ENCODE data around the gene NXN. TPM values are rescaled to one million over a fixed set of nuclear protein-coding genes. Genes with fewer than 3 reads are reported as not detected.

The NXN gene
- total RNA-seq, 5 donors from 2014 or later (not counting 1 experiment from before 2014, with no cell fraction given), result 0.56 to 1.3 (median 0.96) TPM

DNA sequence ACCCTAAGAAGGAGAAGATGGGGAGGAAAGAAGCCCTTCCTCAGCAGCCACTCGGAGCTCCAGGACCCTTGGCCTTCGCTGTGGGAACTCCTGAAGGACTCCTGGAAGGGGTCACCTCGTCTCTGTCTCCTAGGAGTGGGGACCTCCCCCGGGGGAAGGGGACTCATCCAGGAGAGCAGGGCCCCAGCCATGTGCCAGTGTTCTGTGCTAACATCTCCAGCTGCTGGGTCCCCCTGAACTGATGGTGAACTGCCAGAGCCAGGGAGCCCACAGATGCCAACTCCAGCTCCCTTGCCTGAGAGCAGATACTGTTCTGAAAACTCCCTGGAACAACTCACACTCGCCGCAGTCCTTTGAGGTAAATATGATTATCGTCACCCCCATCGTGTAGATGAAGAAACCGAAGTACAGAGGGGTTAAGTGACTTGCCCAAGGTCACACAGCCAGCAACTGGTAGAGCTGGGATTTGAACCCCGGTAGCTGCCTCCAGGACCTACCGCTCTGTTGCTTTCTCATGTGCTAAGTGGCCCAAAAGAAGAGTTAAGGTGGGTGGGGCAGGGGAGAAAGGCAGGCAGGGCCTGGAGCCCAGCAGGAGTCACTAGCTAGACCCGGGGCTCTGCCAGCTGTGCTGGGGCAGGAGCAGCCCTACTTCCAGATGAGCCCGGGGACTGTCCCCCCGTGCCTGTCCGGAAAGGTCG, 27.9 kb upstream of the NXN start:
- ATAC-seq (replicated peaks in 1 of 4) (no peak), DNase-seq (no peak)
- H3K36me3 Mint-ChIP-seq, result peaks cover 11% of the 10 kb centered on the region
- Histone ChIP-seq H3K27ac (ENCODE audit: low read length) (no peak overlapping the region), H3K4me3 (ENCODE audit: control insufficient read depth in 1 of 2, extremely low read depth in 1 of 2, low read length in 1 of 2) (no peak overlapping the region), H3K36me3 (ENCODE audit: control insufficient read depth in 2 of 2, extremely low read depth in 1 of 2, insufficient read depth in 1 of 2, low read length in 1 of 2) (peaks cover 24 to 86% of the 10 kb centered on the region in 2 donors), H3K27me3 (replicated peaks in 1 of 2; ENCODE audit: control insufficient read depth in 2 of 2, extremely low read depth in 1 of 2, insufficient read depth in 2 of 2, low read length in 1 of 2) (no peaks in the 10 kb centered on the region), H3K9me3 (no peaks in the 10 kb centered on the region), H3K4me1 (ENCODE audit: control insufficient read depth in 1 of 2, extremely low read depth in 1 of 2, insufficient read depth in 2 of 2, low read length in 2 of 2) (peaks cover 0 to 7% of the 10 kb centered on the region in 2 experiments)
- ChIA-PET POLR2A (no interaction called here), CTCF (no interaction called here)
- H3K4me1 Mint-ChIP-seq, result peaks cover 7 to 10% (median 10%) of the 10 kb centered on the region in 3 donors
- H3K4me3 Mint-ChIP-seq, result no peak overlapping the region
- no peaks in the 10 kb centered on the region for H3K9me3 Mint-ChIP-seq
- 94% methylated on average over 14 of the region's 16 CpGs for WGBS (ENCODE audit: insufficient coverage)
- H3K27ac Mint-ChIP-seq, result no peak overlapping the region
- H3K27me3 Mint-ChIP-seq, result no peaks in the 10 kb centered on the region

DNA sequence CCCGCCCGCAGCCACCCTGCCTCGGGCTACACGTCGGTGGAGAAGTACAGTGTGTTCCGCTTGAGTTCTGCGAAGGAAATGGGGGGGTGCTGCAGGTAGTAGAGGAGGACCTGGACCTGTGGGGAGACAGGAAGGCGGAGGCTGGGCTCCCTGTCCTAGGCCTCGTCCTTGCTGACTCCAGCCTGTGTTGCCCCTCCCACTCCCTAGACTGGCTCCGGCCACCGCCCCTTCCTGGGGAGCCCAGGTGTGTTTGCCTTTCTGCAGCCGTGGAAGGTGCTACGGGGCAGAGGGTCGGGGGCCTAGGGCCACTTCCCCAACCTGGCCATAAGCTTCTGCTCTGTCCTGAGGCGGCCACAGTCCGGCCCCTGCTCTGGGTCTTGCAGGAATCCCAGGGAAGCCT, 26.5 kb upstream of the NXN start:
- no peak overlapping the region for H3K4me3 ChIP-seq (ENCODE audit: control insufficient read depth in 1 of 2, extremely low read depth in 1 of 2, low read length in 1 of 2)
- WGBS (ENCODE audit: insufficient coverage), result 81% methylated on average over 9 of the region's 16 CpGs
- no peaks in the 10 kb centered on the region for H3K9me3 ChIP-seq
- Mint-ChIP-seq H3K9me3 (no peaks in the 10 kb centered on the region), H3K36me3 (peaks cover 22% of the 10 kb centered on the region), H3K4me3 (no peak overlapping the region), H3K27me3 (no peaks in the 10 kb centered on the region), H3K4me1 (peaks cover 10% of the 10 kb centered on the region in 3 donors), H3K27ac (peak overlapping the region in 1 of 2 donors; percentile 71)
- peaks cover 22 to 88% of the 10 kb centered on the region in 2 donors for H3K36me3 ChIP-seq (ENCODE audit: control insufficient read depth in 2 of 2, extremely low read depth in 1 of 2, insufficient read depth in 1 of 2, low read length in 1 of 2)
- ATAC-seq (replicated peaks in 1 of 4), result peak in 3 of 4 experiments; percentile 31 to 37 (median 35)
- H3K27me3 ChIP-seq (replicated peaks in 1 of 2; ENCODE audit: control insufficient read depth in 2 of 2, extremely low read depth in 1 of 2, insufficient read depth in 2 of 2, low read length in 1 of 2), result no peaks in the 10 kb centered on the region
- ChIA-PET CTCF (no interaction called here), POLR2A (no interaction called here)
- no peak overlapping the region for H3K27ac ChIP-seq (ENCODE audit: low read length)
- H3K4me1 ChIP-seq (ENCODE audit: control insufficient read depth in 1 of 2, extremely low read depth in 1 of 2, insufficient read depth in 2 of 2, low read length in 2 of 2), result peaks cover 0 to 7% of the 10 kb centered on the region in 2 experiments
- DNase-seq, result no peak

GRCh38 chr17:1005361-1005946, 25.9 kb upstream of the NXN start:
- H3K4me3 ChIP-seq (ENCODE audit: control insufficient read depth in 1 of 2, extremely low read depth in 1 of 2, low read length in 1 of 2), result no peak overlapping the region
- Mint-ChIP-seq H3K36me3 (peaks cover 27% of the 10 kb centered on the region), H3K27me3 (no peaks in the 10 kb centered on the region), H3K4me1 (peaks cover 10 to 11% (median 10%) of the 10 kb centered on the region in 3 donors), H3K27ac (peak overlapping the region; percentile 66 to 71), H3K9me3 (no peaks in the 10 kb centered on the region), H3K4me3 (peak overlapping the region in 2 of 3 donors; percentile 31 to 66)
- no peaks in the 10 kb centered on the region for H3K9me3 ChIP-seq
- POLR2A ChIA-PET, result no interaction called here
- peaks cover 24 to 89% of the 10 kb centered on the region in 2 donors for H3K36me3 ChIP-seq (ENCODE audit: control insufficient read depth in 2 of 2, extremely low read depth in 1 of 2, insufficient read depth in 1 of 2, low read length in 1 of 2)
- H3K27ac ChIP-seq (ENCODE audit: low read length), result no peak overlapping the region
- CTCF ChIA-PET, result no interaction called here
- ATAC-seq (replicated peaks in 1 of 4), result peak in 2 of 4 experiments; percentile 14 to 51
- DNase-seq, result no peak
- WGBS (ENCODE audit: insufficient coverage), result 68% methylated on average over 23 of the region's 23 CpGs
- H3K27me3 ChIP-seq (replicated peaks in 1 of 2; ENCODE audit: control insufficient read depth in 2 of 2, extremely low read depth in 1 of 2, insufficient read depth in 2 of 2, low read length in 1 of 2), result no peaks in the 10 kb centered on the region
- H3K4me1 ChIP-seq (ENCODE audit: control insufficient read depth in 1 of 2, extremely low read depth in 1 of 2, insufficient read depth in 2 of 2, low read length in 2 of 2), result peaks cover 0 to 7% of the 10 kb centered on the region in 2 experiments

DNA sequence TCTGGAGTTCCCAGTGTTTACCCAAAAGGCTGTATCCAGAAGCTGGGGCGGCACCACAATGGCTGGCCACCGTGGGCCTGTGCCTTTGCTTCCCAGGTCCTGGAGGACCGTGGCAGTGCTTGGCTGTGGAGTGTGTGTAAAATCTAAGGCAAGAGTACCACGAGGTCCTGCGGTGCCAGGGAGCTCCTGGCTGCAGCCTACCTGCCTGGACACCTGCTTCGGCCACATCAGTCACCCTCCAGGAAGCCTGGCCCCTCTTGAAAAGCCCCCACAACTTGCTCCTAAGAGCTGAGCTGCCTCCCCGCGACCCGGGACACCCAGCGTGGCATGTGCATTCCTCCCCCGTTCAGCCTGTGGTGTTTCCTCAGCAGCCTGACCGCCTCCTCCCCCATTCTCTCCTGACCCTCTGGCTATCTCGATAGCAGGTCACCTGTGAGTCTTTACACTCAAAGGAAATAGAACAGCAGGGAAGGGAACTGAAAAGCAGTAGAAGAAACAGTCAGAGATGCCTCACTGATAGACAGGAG, 25.3 kb upstream of the NXN start:
- Mint-ChIP-seq H3K27ac (peak overlapping the region; percentile 66 to 71), H3K4me1 (peaks cover 10 to 11% (median 10%) of the 10 kb centered on the region in 3 donors), H3K4me3 (peak overlapping the region in 1 of 3 donors; percentile 66), H3K27me3 (no peaks in the 10 kb centered on the region), H3K9me3 (no peaks in the 10 kb centered on the region), H3K36me3 (peaks cover 30% of the 10 kb centered on the region)
- Histone ChIP-seq H3K9me3 (no peaks in the 10 kb centered on the region), H3K4me3 (ENCODE audit: control insufficient read depth in 1 of 2, extremely low read depth in 1 of 2, low read length in 1 of 2) (no peak overlapping the region), H3K27me3 (replicated peaks in 1 of 2; ENCODE audit: control insufficient read depth in 2 of 2, extremely low read depth in 1 of 2, insufficient read depth in 2 of 2, low read length in 1 of 2) (no peaks in the 10 kb centered on the region), H3K27ac (ENCODE audit: low read length) (no peak overlapping the region), H3K36me3 (ENCODE audit: control insufficient read depth in 2 of 2, extremely low read depth in 1 of 2, insufficient read depth in 1 of 2, low read length in 1 of 2) (peaks cover 24 to 86% of the 10 kb centered on the region in 2 donors), H3K4me1 (ENCODE audit: control insufficient read depth in 1 of 2, extremely low read depth in 1 of 2, insufficient read depth in 2 of 2, low read length in 2 of 2) (peaks cover 0 to 7% of the 10 kb centered on the region in 2 experiments)
- DNase-seq, result no peak
- POLR2A ChIA-PET, result no interaction called here
- WGBS (ENCODE audit: insufficient coverage), result 70% methylated on average over 4 of the region's 13 CpGs
- ATAC-seq (replicated peaks in 1 of 4), result no peak
- CTCF ChIA-PET, result no interaction called here

GRCh38 chr17:1003972-1004768, 24.6 kb upstream of the NXN start:
- ChIA-PET POLR2A (no interaction called here), CTCF (no interaction called here)
- H3K9me3 Mint-ChIP-seq, result no peaks in the 10 kb centered on the region
- peaks cover 22 to 85% of the 10 kb centered on the region in 2 donors for H3K36me3 ChIP-seq (ENCODE audit: control insufficient read depth in 2 of 2, extremely low read depth in 1 of 2, insufficient read depth in 1 of 2, low read length in 1 of 2)
- peaks cover 0 to 7% of the 10 kb centered on the region in 2 experiments for H3K4me1 ChIP-seq (ENCODE audit: control insufficient read depth in 1 of 2, extremely low read depth in 1 of 2, insufficient read depth in 2 of 2, low read length in 2 of 2)
- DNase-seq, result no peak
- H3K4me3 Mint-ChIP-seq, result no peak overlapping the region
- no peaks in the 10 kb centered on the region for H3K9me3 ChIP-seq
- H3K4me1 Mint-ChIP-seq, result peaks cover 12 to 13% (median 13%) of the 10 kb centered on the region in 3 donors
- no peak overlapping the region for H3K4me3 ChIP-seq (ENCODE audit: control insufficient read depth in 1 of 2, extremely low read depth in 1 of 2, low read length in 1 of 2)
- 89% methylated on average over 28 of the region's 30 CpGs for WGBS (ENCODE audit: insufficient coverage)
- peaks cover 35% of the 10 kb centered on the region for H3K36me3 Mint-ChIP-seq
- H3K27me3 Mint-ChIP-seq, result no peaks in the 10 kb centered on the region
- H3K27me3 ChIP-seq (replicated peaks in 1 of 2; ENCODE audit: control insufficient read depth in 2 of 2, extremely low read depth in 1 of 2, insufficient read depth in 2 of 2, low read length in 1 of 2), result no peaks in the 10 kb centered on the region
- no peak for ATAC-seq (replicated peaks in 1 of 4)
- no peak overlapping the region for H3K27ac ChIP-seq (ENCODE audit: low read length)
- no peak overlapping the region for H3K27ac Mint-ChIP-seq

DNA sequence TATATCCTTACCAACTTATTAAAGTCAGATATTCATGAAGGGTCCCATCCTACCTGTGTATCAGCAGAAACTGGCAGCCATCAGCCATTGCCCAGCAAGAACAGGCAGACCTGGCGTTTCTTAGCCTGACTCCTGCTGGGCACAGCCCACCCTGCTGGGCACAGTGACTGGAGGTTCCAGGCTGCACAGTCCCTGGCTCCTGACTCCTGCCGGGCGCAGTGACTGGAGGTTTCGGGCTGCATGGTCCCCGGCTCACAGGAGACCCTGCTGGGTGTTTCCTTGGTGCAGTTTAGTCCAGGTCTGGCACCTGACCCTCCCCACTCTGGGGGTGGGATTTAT, 24.0 kb upstream of the NXN start:
- Histone ChIP-seq H3K27me3 (replicated peaks in 1 of 2; ENCODE audit: control insufficient read depth in 2 of 2, extremely low read depth in 1 of 2, insufficient read depth in 2 of 2, low read length in 1 of 2) (no peaks in the 10 kb centered on the region), H3K4me1 (ENCODE audit: control insufficient read depth in 1 of 2, extremely low read depth in 1 of 2, insufficient read depth in 2 of 2, low read length in 2 of 2) (peaks cover 1 to 9% of the 10 kb centered on the region in 2 experiments), H3K4me3 (ENCODE audit: control insufficient read depth in 1 of 2, extremely low read depth in 1 of 2, low read length in 1 of 2) (no peak overlapping the region), H3K9me3 (no peaks in the 10 kb centered on the region), H3K27ac (ENCODE audit: low read length) (no peak overlapping the region), H3K36me3 (ENCODE audit: control insufficient read depth in 2 of 2, extremely low read depth in 1 of 2, insufficient read depth in 1 of 2, low read length in 1 of 2) (peaks cover 19 to 81% of the 10 kb centered on the region in 2 donors)
- no peaks in the 10 kb centered on the region for H3K9me3 Mint-ChIP-seq
- ATAC-seq (replicated peaks in 1 of 4) (no peak), DNase-seq (no peak)
- H3K27ac Mint-ChIP-seq, result no peak overlapping the region
- H3K4me1 Mint-ChIP-seq, result peaks cover 16 to 19% (median 18%) of the 10 kb centered on the region in 3 donors
- no peaks in the 10 kb centered on the region for H3K27me3 Mint-ChIP-seq
- CTCF ChIA-PET, result no interaction called here
- H3K36me3 Mint-ChIP-seq, result peaks cover 37% of the 10 kb centered on the region
- 100% methylated on average over 1 of the region's 5 CpGs for WGBS (ENCODE audit: insufficient coverage)
- no peak overlapping the region for H3K4me3 Mint-ChIP-seq
- POLR2A ChIA-PET, result no interaction called here

Data from T-cell (primary cell).